HG03342 (cell line): ENCODE measurements around the gene LRTM1.

Experiments used
- ATAC-seq: cut with Tn5 transposase; IDR thresholded peaks from one replicate; pipeline ENCODE4 v1.9.1; 2021; ENCODE audit warnings: mild to moderate bottlenecking, moderate library complexity; ENCODE audit not compliant: unreplicated experiment

Gene LRTM1

DNA sequence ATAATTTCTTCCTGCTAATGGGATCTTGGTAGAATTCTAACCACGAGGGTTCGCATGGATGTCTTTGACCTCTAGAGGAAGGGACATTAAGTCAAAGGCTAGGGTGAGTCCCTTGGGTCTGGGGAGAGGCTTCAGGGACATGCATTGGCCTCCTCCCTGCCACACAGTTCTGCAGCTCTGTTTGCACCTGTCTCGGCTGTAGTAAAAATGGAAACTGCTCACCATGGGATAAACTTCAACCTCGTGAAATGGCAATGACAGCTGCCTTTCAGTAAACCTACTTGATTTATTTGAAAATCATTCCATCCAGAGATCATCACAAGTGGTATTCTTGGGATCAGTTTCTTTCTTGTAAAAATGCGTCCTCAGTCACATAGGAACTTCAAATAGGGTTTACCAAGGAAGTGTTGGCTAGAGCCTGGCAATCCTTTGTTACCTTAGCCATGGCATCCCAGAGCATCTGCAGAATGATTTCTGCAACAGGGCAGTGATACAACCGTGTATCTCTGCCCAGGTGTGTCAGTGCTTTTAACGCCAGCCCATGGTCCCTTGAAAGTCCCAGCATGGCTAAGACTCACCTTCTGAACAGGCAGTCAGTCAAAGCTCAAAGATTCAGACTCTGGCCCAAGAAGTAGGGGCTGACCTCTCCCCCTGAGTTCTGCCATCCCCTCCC is 14.0 kb upstream of the LRTM1 start:
- ATAC-seq, result no peak

DNA sequence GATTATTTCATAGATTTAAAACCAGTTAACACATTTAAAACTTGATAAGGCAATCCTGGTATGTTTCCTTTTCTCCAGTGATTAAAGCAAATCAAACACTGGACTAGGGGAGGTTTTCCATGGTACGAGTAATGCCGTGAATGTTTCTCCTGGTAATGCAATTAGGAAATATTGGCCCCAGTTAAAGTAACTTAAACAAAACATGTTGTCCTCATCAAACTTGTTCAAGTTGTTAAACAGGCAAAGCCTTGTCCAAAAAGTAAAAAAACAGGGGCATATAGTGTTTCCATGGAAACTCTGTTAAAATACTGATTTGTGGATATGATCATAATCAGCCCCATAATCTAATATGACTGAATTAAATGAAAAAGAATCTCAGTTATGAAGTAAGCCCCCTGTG is 13.1 kb upstream of the LRTM1 start:
- no peak for ATAC-seq

DNA sequence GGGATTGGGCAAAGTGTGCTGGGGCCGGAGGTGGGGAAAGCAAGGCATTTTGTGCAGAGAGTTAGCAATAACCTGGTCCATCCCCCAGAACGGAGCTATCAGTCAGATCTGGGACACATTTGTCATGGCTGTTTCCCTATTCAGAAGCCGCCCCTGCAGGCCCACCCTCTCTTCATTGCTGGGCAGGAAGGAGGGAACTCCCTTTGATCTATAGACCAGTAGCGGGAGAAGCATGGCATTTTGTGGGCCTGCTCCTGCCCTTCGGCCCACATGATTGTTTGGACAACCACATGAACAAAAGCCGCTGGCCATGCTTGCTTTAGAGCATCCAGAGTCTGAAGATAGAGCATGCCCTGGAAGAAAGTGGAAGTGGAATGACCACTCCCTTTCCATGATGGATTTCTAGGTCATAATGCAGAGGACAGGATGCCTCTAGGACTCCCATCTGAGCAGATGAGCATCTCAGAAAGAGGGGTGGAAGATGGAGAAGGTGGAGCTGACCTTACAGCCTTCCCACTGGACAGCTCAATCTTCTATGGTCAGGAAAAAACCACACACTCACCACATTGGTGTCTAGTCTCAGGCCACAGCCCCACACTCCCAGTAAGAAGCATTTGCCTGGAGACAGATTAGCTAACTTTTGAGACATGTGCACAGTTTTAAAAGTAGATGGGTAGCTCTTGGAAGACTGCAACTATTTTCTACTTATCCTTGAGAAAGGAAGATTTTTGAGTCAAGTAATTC is 11.9 kb upstream of the LRTM1 start:
- no peak for ATAC-seq

DNA sequence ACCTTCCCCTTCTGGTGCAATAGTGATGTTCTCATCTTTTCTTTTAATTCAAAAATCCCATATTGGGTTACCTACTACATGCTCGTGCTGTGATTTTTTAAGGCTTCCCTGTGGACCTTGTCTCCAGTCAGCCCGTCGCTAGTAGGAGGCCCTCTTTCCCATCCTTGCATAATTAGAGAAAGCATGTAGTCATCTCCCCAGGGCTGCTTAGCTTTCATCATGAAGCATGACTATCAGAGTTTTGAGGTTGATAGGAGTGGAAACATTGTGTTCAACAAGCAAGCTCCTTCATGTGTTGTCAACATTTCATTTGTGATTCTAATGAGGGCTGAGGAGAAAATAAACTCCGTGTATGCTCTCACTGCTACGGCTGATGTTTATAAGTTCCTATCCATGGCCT is 8.7 kb upstream of the LRTM1 start:
- no peak for ATAC-seq

DNA sequence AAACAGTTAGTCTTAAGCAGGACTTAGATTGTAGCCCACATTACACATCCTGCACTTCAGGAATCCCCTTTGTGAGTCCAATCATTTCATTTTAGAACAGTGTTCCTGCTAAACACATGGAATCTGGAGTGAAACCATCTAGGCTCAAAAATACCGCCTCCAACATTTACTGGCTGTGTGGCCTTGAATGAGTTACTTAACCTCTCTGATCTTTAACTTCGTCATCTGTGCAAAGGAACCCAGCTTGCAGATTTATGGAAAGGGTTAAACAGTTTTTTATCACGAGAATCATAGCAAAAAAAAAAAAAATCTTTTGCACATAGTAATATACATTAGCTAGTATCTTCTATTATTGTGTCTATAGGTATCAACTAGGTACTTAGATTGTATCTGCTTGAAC is 8.0 kb upstream of the LRTM1 start:
- ATAC-seq, result no peak

DNA sequence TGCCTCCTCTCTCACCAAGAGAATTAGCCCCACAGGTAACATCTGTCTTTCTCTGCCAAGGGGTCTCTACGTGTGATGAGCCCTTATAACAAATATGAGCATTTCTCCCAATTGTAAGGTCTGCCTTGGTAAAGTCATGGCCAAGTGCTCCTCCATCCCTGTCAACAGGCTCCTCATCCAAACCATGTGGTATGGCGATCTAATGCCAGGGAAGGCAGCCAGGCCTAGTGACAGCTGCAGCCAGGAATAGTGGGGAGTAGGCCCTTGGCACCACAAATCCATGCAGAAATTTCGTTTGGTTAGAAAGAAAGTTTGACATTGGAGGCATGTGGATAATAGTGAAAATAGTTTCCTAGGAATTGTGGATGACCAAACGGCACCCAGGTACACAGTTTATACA is 4.7 kb upstream of the LRTM1 start:
- no peak for ATAC-seq

DNA sequence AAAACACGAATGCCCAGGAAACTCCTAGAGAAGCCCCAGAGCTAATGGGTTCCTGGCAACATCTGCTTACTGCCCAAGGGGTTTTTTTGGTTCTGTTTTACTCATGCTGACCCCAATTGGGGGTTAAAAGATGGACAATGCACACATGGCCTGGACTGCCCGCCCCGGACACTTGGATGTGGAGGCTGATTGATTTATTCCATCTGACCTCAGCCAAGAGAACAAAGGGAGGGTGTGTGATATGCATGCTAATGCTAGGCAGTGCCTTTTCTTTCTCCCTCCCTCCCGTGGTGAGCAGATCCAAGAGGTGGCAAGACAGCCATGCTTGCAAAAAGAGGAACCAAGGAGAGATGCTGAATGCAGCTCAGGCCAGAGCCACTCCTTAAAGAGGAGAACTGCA is 3.3 kb upstream of the LRTM1 start:
- ATAC-seq, result no peak

DNA sequence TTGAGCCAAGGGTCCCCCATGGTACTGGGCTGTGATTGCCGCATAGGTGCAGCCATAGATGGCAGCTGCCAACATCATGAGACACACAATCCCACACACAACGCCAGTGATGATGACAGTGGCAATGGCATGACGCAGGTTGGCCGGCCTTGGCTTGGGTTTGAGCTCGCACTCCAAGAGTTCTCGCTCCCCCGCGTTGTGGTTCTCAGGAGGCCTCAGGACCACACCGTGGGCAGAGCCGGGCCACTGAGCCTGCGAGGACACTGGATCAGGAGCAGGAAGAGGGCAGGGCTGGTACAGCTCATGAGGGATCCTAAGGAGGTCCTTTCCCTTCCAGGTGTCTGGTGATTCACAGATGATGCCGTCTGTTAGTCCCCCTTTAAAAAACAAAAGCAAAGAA is 9.3 kb downstream of the LRTM1 start:
- ATAC-seq, result no peak

DNA sequence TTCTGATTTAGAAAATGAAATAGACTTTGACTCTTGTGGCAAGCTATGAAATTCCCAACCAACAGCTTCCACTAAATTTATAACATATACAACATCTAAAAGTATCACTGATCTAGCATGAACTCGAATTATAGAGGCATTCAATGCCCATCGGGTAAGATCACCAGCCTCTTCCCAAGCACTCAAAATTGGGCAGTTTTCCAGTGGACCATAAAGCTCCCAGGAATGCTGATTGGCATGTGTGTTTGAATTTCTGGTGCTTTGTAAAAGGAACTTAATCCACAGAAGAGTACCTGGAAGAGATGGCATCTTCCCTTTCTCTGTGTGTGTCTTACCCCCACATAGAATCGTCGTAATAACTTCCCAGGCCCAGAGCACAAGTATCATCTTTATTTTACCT is 10.0 kb downstream of the LRTM1 start:
- no peak for ATAC-seq

DNA sequence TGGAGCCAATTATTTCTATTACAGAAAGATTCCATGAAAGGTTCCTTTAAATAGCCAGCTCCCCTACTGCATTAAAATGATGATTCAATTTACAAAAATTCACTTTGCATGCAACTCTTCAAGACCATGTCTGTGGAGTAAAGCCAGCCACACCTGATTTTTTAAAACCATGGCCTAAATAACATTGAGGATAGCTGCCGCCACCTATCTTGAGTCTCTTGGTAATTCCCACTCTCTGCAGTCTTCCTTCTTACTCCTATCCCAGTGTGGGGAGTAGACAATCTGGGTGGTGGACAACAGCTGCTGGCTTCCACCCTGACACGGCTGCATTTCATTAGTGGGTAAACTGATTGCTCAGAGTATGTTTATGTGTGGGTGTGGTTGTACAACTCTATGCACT is 10.7 kb downstream of the LRTM1 start:
- no peak for ATAC-seq

DNA sequence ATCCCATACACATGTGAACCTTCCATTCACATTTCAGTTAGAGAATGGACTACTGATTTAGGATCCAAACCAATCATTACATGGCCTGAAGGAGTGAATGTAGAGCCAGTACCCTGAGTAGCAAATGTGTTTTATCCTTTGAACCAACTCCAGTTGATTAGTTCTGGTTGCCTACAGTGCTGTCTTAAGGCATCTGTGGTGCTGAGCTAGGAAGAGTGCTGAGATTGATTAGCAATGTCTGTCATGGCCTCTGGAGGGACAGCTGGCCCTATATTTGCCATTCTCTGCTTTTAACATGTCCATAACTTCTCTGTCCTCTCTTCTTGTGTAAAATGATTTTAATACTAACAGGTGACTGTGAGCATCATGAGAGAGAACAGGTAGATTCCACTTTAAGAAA is 11.1 kb downstream of the LRTM1 start:
- ATAC-seq, result no peak

DNA sequence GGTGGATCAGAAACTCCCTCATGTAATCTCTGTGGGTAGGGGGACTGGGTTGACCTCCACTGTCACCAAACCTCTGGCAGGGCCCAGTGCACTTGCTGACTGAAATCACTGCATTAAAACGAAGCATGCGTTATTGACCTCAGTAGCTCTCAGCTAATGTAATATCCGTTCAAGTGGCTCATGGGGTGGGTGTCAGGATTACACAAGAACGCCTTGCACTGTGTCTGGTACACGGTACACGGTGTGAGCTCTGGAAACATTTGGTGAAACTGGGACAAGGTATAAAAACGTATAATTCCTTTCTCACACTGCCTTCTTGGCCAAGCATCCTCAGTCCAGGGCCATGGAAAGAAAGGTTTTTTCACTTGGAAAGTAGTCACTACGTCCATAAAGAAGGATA is 11.9 kb downstream of the LRTM1 start:
- ATAC-seq, result no peak

DNA sequence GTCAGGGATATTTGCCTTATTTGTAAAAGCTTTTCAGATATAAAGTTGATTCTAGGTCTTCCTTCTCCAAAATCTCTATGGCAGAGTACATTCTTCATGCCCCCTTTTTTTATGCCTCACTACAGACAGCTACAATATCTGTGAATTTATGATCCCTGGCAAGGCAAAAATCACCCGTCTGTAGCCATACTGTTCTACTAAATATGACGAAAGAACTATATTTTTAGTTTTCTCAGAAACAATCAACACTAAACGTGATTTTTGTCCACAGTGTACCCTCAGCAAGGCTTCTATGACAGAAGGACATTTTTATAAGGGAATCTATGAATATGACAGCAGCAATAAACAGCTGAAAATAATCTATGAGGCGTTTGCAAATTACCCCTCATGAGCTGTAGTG is 12.7 kb downstream of the LRTM1 start:
- ATAC-seq, result no peak

DNA sequence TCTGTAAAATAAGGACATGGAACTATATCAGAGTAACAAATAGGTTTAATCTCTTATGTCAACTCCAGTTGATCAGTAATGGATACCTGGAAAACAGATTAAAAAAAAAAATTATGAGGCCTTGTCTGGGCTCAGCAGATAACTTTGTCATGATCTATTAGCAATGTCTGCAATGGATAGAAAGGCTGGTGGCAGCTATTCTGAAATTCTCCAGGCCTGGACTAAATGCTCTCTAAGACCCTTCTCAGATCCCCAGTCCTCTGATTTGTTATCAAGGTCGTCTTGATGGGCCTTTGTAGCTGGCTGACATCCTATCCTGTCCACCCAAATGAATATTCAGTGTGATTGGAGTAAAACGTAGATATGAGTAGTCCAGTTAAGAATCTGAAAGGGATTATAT is 13.7 kb downstream of the LRTM1 start:
- no peak for ATAC-seq

DNA sequence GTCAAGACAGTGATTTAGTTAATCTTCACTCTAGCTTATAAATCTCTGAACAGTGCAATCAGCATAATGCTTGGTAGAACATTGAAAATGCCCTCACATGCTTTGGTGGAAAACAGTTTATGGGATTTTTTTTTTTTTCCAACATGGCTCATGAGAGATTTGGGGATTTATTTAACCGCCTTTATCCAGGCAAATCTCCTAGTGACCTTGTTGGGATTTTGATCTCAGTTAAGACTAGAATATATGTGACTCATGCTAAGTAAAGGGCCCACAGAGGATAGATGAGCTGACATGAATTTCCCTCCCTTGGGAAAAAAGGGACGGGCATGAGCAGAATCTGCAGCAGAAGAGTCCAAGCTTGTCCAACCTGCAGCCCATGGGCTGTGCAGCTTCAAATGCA is 18.7 kb downstream of the LRTM1 start:
- ATAC-seq, result no peak

DNA sequence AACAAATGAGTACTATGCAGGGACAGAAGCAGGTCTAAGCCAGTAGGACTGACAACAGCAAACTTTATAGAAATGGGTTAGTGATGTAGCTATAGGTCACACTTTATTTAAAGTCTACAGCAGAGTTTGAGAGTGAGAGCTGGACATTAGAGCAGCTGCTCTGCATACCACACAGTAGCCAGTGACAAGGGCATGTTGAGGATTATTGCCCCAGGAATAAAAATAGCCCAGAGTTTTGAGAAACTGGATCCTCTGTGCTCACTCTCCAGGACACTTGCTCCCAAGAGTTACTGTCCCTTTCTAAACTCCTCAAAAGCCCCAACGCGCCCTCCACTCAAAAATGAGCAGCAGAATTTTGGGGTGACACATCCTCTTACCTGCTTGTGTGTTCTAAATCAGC is 21.1 kb downstream of the LRTM1 start:
- no peak for ATAC-seq

DNA sequence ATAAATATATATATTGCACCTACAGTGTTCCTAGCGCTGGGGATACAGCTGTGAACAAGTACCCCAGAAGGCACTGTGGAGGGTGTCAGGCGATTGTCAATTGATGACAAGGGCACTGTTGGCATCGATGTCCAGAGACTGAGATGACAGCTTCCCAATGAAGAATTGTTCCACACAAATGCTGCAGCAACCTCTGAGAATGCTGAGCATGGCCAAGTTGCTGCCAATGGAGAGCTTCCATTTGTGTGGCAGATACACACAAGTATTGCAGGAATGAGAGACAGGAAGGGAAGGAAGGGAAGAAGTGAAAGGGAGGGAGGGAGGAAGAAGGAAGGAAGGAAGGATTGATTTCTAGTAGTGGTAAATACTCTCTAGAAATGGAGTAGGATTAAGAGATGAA is 21.9 kb downstream of the LRTM1 start:
- ATAC-seq, result no peak

DNA sequence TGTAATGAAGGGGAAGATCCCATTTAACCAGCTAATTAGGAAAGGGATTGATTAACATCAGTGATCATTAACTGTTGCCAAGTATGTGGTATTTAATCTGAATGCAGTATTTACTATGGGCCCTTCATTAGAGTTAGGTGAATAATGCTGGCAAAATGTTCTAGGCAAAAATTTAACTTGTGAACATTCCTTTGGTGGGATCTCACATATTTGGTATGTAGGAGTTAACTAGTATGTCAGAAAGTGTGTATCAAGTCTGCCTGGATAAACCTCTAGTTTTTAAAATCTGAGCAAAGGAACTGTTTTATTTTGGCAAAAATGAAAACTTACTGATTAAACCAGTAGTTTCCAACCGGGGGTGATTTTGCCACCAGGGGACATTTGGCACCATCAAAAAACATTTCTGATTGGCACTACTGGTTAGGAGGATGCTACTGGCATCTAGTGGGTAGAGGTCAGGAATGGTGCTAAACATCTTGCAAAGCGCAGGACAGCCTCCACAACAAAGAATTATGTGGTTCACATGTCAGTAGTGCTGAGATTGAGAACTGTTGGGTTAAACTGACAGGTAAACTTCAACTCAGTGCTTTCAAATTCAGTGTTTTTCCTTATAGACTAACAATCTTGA is 22.5 kb downstream of the LRTM1 start:
- no peak for ATAC-seq

DNA sequence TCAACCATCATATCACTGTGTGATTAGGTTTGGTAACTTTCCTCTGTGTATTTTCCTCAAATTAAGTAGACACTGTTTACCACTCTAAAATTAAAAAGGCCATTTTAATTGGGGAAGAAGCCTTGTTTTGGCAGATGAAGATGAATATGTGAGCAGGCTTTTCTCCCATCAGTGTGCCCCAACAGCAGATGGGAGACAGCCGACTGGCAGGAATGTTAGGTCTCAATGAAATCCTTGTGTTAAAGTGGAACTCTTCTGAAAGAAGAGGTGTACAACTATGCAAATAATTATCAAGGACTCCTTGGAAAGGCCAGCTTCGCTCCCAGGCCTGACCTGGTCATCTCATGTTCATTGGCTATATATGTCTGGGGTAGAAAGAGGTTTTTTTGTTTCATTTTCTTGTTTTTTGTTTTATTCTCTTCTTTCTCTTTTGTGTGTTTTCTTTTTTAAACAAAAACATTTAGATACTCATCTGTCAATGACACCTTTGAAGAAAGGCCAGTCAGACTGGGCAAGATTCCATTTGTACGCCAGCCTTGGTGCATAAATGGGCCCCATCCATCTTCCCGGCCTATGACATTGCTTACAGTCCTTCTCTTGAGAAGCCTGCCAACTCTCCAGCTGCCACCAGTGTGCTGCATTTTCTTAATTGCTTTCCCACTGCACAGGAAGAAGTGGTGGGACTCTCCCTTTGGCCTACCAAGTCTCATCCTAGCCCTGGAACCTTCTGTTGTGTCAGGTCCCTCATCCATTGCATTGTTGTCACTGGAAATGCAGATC is 25.8 kb downstream of the LRTM1 start:
- no peak for ATAC-seq

DNA sequence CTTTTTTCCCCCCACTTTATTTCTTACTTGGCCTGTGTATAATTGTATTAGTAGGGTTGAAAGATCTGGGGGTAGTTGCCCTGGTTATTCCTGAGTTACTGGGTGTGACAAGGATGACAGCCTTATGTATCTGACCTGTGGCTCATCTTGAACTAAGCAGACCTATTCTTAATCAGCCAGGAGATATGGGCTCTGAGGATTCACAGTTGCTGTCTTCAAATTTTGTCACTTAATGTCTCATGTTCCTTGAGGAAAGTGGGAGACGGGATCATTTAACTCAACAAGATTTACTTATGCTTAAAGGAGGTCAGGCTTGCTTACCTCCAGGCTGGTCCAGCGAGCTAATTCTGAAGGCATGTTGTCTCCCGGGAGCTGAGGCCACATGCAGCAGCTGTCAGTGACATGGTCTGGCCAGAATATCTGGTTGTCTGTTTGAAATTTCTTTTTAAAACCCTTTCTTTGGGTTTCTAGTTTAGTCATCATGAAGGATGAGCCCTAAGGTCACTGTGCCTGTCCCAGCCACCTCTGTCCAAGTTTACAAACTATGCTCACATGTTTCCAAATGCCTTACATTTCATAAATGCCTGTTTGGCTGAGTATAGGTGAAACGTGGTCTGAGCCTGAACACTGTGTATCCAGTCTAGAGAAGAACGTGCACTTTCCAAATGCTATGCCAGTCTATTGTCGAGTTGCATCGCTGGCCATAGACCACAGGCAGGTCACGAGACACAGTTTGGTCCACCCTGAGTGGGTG is 26.8 kb downstream of the LRTM1 start:
- no peak for ATAC-seq

DNA sequence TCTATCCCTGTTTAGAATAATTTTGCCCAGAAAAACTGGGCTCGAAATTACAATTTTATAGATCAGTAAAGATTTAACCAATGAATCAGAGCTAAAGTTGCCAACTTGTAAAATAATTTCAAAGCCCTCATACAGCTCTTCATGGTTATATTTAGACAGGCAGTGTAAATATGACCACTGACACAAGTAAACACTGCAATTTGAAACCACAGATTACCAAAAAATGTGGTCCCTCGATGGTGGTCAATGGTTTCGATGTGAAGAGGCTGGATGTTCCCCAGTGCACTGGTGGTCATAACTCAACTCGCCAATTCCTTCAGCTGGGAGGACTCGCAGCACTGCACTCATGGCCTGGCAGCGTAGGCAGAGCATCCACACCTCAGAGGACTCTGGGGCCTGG is 28.6 kb downstream of the LRTM1 start:
- ATAC-seq, result no peak
